ENCODE results near the gene HSPA1L.

DNA sequence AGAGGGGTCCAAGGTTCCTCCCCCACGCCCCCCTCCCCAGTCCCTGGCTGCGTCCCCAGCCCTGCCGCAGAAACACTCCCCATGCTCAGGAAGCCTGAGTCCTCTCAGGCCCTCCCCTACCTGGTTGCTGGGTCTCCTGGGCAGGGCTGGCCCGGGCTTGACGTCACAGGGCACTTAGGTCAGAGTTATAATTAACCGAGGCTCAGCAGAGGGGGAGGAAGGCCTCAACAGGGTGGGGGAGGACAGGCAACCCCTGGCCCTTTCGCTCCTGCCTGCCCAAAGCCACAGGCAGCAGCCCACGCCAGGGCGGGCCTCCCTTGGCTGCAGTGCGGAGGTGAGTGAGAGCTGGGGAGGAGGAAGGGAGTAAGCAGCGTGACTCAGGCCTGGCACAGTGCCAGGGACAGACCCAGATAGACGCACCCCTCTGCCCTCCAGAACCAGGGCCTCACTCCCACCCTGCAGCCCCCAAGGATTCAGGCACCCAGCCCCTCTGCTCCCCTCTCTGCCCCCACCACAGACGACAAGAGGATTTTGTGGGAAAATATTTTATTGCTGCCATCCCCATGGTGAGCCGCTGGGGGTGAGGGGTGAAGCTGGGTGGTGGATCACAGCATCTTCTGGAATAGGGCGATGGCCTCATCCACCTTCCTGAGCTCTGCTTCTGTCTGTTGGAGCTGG, 38.0 kb downstream of the HSPA1L start, which contains the start of gene VWA7:
- TF ChIP-seq, protein P1, sequence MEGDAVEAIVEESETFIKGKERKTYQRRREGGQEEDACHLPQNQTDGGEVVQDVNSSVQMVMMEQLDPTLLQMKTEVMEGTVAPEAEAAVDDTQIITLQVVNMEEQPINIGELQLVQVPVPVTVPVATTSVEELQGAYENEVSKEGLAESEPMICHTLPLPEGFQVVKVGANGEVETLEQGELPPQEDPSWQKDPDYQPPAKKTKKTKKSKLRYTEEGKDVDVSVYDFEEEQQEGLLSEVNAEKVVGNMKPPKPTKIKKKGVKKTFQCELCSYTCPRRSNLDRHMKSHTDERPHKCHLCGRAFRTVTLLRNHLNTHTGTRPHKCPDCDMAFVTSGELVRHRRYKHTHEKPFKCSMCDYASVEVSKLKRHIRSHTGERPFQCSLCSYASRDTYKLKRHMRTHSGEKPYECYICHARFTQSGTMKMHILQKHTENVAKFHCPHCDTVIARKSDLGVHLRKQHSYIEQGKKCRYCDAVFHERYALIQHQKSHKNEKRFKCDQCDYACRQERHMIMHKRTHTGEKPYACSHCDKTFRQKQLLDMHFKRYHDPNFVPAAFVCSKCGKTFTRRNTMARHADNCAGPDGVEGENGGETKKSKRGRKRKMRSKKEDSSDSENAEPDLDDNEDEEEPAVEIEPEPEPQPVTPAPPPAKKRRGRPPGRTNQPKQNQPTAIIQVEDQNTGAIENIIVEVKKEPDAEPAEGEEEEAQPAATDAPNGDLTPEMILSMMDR (IDR thresholded peaks at IDR 0.05), result peak in 1 of 7 experiments; percentile 6
- peak; percentile 35 to 62 (median 56) for TF ChIP-seq POLR2A (IDR thresholded peaks at IDR 0.05)

Data from body of pancreas (tissue), 4 donors.